NCI-H1105 treated with DMSO at 0.1 percent for 48 hours (cell line): ENCODE results near the gene PAX8.
A peak's percentile ranks its signal among the peaks of the same experiment; 100 is the strongest.

Experiments used
- DNase-seq: peaks from one replicate; lab custom pipeline; 2025; lab: John Stamatoyannopoulos, UW

PAX8 gene

DNA sequence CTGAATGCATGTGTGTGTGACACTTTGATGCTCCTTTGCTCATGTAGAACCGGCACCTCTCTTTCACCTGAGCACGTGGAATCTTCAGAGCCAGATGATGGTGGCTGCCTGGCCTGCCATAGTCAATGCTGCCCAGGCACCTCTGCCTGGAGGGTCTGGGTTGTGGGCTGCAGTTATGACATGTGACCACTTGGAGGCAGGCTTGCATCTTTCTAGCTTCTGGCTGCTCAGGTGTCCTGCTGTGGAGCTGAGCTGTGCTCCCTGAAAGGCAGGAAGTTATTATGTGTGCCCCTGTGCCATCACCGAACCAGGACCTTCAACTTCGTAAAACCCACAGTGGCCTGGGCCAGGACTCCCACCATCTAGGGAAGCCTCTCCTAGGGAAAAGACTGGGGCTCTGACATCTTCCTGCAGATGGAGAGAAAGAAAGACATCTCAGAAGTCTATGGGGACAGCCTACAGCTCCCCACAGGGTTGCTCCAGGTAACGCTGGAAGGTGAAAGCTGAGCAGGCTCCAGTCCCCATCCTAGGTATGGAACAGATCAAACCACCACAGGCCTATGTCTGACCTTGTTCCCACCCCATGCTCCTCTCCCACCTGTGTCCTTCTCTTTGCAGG is 74.7 kb downstream of the PAX8 start:
- DNase-seq = peak; percentile 48

DNA sequence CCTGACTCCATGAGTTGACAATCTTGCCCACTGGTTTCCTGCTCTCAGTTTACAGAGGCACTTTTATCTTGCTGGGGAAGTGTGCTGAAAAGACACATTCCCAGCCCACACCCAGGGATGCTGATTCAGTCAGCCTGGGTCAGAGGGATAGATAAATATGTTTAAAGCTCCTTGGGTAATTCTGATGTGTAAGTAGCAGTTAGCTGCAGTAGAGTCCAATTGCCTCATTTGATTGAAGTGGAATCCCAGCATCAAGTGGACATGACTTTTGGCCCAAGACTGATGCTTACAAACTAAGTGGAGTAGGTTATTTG is 75.5 kb downstream of the PAX8 start:
- no peak for DNase-seq

DNA sequence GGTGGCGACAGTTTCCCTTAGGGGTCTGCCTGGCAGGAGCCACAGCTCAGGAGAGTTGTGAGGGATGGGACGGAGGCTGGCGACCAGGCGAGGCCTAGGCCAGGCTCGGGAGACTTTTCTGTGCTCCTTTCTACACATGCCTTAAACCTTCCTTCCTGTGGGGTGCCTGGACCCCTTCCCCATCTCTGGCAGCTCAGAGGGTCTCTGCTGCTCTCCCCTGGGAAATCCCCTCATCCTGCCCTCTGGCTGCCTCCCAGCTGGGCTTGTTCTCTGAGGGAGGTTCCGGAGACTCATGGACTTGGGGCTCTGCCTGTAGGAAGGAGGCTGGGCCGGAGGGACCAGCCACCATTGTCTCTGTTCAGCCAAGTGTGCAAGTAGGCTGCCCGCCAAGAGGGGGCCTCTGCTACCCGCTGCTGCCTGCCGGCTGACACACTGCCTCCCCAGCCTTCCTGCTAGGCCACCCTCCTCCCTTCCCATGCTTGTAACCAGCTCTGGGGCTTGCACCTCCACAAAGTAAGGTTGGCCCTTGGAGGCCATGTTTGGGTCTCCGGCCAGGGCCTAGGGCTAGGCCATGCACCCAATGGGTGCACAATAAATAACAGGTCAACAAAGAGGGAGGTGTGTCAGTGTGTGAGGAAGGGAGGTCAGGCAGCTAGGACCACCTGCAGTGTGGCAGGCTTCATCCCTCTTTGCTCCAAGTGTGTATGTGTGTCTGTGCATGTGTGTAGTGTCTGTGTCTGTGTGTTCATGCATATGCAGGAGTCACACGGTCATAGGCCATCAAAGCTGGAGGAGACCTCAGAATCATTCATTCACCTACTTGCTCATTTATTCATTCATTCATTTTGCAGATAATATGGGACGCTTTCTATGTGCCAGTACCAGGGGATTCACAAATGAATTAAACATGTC is 76.2 kb downstream of the PAX8 start:
- DNase-seq = no peak

DNA sequence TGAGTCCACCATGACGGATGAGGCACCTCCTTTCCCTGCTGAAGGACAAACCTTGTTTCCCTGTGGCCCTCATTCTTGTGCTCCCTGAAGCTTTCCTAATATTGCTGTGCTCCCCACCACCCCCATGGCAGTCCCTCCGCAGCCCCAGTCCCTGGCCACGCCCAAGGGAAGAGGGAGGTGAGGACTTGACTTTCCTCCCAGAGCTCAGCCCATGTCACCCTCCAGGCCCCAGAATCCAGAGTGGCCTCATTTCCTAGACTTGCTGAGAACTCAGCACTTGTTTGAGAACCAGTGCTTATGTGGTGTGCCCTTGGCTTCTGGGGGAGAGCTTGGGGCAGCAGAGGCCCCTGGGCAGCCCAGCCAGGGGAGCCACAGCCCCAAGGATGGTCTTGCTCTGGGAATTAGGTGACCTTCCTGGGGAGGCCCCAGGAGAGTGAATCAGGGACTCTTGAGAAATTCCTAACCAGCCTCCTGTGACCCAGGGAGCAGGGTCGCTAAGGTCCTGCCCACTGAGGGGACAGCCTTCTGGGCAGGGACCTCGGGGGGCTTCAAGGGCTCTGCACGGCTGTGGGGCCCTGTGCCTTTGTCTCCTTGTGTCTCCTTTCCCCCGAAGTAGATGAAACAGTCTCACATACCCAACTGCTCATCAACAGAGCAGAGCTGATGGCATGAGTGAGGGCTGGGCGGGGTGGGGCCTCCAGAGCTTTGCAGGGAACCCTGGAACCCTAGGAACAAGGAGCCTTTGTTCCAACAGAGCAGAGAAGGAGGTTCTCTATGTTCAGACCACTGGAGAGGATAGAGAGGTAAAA is 77.0 kb downstream of the PAX8 start:
- no peak for DNase-seq

DNA sequence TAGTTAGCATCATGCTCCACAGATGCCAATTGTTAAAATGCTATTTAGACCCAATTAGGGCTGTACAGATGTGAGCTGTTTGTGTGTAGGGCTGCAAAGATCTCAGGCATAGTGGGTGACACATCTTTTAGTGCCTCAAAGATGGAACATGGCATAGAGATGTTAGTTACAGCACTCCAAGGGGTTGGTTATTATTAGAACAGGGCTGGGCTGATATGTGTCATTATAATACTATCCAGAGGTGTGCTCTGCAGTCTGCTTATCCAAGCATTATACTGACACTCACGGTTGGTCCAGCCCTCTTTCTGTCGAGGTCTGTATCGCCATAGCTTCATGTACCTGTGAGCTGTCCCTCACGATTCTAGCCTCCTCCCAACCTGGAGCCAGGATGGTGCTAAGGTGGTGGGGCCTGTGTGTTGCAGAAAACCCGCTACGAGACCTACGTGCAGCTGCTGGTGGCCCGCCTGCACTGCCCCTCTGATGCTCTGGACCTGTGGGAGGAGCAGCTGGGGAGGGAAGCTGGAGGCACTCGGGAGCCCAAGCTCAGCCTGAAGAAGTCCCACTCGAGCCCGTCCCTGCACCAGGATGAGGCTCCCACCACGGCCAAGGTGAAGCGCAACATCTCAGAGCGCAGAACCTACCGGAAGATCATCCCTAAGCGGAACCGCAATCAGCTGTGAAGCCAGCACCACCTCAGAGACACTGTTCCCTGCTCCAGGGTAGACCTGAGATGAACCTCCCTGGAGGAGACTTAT is 77.8 kb downstream of the PAX8 start:
- DNase-seq = no peak

DNA sequence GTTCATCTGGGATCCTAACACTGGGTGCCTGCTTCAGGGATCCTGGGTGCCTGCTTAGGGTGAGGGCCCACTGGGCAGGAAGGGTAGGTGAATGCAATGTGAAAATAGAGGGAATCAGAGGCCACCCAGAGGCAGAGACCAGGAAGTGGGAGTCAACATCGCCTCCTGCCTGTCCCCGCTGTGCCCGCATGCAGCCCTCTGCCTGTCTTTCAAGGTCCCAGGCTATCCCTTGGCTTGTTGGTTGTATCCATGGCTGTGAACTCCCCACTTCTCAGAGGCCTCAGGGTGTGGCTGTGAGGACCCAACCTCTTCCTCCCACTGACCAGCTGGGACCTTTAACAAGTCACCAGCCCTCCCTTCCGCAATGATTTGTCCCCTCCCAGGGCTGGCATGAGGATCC is 78.5 kb downstream of the PAX8 start:
- DNase-seq = no peak

DNA sequence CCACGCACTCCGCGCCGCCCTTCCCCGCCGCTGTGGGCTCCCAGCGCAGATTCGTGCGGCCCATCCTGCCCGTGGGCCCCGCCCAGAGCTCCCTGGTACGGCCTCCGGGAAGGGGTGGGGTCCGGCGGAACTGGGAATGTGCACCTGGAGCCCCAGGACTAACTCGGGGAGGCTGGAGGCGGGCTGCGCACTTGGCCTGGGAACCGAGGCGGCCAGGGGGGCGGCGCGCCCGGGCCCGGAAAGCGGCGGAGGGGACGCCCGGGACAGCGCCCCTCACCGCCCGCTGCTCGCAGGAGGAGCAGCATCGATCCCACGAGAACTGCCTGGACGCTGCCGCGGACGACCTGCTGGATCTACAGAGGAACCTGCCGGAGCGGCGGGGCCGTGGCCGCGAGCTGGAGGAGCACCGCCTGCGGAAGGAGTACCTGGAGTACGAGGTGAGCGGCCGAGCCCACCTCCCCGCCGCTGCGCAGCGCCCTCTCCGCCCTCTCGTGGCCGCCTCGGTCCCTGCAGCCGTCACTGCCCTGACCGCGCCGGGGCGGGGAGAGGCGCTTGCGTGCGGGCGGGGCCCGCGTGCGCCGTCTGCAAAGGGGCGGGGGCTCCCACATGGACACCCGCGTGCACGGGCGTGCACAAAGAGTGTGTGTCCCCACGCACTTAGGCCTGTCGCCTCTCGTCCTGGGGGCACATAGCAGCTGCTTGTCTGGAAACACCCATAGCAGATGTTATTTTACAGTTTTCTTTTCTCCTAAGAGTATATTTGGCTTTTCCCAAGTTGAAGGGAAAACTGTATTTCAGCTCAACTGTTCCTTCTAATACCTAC is 79.7 kb downstream of the PAX8 start:
- peak; percentile 75 for DNase-seq

DNA sequence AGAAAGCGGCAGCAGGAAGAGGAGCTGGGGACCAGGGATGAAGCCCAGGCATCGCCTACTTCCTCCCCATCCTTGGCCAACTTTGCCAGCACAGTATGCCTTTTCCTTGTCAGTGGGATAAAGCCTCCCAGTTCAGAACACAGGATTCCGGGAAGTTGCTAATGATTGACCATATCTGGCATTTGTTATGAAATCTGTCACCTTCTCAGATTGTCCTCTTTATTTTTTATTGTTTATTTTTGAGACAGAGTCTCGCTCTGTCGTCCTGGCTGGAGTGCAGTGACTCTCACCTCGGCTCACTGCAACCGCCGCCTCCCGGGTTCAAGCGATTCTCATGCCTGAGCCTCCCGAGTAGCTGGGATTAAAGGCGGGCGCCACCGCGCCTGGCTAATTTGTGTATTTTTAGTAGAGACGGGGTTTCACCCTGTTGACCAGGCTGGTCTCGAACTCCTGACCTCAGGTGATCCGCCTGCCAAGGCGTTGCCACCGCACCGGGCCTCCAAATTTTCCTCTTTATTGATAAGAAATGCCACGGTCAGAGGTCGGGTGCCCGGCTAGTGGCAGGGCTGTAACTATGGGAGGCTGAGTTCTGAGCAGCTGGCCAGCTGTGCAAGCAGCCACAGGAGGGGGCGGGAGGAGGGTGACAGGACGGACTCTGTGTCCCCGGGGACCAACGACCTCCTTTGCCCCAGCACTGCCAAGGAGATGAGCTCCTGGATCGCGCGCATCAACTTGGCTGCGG is 80.5 kb downstream of the PAX8 start:
- DNase-seq = no peak

DNA sequence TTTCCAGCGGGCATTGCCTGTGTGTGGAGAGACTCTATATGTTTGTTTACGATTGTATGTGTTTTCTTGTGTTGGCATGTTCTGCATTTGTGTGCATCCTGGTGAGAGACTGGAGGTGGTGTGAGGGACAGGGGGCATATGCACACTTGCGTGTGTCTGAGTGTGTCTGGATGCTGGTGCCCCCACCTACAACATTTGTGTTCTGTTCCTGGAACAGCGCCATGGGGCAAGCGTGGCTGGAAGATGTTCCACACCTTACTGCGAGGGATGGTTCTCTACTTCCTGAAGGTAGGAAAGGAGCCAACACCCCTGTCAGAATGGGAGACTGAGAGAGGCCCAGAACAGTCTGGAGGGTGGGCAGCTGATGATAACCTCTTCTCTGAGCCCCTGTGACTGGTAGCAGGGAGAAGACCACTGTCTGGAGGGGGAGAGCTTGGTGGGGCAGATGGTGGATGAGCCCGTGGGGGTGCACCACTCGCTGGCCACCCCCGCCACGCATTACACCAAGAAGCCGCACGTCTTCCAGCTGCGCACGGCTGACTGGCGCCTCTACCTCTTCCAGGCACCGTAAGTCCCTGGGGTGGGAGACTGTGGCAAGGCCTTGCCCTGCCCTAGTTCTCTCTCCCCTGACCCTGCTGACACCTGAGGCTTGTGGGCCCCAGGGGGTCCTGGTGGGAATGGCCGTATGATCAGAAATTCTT is 81.2 kb downstream of the PAX8 start:
- DNase-seq = no peak

DNA sequence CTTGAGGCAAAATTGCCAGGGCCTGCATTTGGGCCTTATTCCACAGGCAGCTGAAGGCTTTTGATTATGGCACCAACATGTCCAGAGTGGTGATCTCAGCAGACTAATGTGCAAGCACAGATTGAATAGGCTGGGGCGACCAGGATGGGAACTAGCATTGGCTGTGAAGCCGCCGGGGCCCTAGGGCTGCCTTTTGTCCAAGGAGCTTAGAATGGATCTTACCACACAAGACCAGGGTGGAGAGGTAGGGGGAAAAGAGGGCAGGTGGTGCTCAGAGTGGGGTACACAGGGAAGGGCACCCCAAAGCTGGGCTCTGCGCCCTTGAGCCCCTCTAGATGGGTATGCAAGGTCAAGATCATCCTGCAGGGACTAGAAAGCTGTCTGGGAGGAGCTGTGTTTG is 81.9 kb downstream of the PAX8 start:
- DNase-seq = no peak

DNA sequence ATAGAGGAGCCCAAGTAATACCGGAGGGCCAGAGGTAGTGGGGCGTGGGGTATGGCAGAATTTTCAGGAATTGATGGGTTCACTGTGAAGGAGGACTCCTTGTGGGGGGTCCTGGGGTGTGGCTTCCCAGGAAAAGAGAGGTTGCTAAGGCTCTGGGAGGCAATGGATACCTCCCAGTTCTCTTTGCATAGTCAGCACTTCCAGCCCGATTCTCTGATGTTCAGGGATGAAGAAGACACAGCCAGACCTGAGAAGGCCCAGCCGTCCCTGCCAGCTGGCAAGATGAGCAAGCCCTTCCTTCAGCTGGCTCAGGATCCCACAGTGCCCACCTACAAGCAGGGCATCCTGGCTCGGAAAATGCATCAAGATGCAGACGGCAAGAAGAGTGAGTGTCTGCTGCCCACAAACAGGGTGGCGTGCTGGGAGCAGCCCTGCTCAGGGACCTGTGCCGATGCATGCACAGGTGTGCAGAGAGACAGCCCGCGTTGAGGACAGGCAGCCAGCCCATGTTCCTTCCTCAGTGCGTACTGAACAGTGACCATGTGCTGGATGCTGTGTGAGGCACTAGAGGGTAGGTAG is 82.7 kb downstream of the PAX8 start:
- no peak for DNase-seq

DNA sequence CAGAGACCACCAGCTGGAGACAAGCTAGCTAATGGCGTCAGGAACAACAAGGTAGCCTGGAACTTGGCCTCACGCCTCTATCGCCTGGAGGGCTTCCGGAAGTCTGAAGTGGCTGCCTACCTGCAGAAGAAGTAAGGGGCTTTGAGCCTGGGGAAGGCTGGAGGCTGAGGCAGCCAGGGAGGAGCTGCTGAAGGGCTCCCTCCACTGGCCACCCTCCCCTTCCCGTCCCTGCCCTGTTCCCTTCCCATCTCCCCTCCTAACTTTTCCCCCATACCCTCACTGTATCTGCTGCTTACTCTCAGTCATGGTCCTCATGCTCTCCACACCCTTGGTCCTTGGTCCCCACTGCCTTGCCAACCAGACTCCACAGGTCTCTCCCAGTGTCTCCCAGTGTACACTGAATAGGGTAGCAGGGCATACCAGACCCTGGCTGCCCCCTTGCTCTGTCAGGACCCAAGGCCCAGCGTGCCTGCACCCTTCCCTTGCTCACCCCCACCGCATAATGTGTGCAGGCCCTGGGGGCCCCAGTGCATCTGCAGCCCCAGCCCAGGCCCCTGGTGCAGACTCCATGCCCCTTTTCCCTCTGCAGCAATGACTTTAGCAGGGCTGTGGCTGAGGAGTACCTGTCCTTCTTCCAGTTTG is 86.1 kb downstream of the PAX8 start:
- no peak for DNase-seq

DNA sequence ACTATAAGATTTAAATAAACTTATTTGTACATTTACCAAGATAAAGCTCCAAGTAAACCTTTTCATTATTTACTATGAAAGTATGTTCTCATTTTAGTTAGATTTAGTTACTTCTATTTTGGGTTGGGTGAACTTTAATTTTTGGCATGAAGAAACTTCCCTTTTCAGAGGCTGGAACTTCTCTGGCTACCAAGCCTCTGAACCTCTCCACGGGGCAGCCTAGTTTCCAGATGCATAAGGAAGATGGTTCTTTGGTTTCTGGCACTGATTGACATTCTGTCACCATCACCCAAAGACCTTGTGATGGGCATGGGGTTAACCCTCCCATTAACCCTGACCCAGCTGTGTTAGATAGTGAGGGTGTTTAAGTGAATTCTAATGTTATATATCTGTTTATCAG is 87.8 kb downstream of the PAX8 start:
- no peak for DNase-seq

DNA sequence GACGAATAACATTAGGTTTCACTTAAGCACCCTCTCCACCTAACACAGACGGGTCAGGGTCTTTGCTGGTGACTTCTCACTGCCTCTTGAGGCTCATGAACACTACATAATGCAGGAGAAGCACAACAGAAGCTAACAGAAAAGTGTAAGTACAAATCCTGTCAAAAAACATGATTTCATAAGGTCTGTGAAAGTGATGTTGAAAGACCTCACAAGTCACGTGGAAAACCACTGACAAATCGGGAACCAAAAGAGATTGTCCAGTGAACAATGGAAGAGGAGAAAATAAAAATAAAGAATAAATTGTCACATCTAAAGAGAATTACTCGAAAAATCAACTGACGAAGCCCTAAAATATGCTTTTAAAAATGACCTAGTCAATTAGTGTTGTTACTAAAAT is 91.0 kb downstream of the PAX8 start:
- DNase-seq = no peak

DNA sequence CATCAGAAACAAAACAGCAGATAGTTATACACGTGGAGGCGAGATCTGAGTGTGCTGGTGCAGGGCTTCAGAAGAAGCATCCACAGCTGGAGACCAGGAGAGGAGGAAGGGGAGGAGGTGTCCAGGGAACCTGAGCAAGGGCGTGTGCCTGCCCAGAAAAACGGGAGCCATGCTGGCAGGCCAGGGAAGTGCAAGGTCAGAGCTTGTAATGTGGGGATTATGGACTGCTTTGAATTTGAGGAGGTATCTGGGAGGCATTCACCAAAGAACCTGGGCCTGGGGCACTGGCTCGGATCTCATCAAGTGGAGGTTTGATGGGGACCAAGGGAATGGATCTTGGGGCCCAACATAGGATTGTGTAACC is 92.3 kb downstream of the PAX8 start:
- no peak for DNase-seq

DNA sequence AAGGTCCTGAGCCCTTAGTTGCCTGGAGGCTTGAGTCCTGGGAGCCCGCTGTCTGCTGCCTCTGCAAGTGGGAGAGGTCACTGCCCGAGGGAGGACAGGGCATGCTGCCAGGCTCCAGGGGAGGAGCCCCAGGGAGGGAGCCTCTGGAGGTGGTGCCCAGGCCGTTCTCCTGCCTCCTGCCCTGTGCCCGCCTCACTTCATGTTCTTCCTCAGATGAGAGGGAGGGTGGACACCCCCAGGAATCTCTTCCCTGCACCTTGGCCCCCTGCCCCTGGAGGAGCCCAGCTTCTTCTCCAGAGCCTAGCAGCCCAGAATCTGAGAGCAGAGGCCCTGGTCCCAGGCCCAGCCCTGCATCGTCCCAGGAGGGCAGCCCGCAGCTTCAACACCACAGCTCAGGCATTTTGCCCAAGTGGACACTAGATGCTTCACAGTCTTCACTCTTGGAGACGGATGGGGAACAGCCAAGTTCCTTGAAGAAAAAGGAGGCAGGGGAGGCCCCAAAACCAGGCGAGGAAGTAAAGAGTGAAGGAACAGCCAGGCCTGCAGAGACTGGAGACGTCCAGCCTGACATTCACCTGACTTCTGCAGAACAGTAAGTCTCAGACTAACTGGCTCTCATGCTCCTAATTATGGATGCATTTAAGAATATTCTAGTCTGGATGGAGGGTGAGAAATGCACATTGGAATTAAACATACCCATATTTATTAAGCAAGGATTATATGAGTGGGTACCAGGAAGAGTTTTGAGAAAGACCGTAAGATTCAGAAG is 92.9 kb downstream of the PAX8 start:
- no peak for DNase-seq

DNA sequence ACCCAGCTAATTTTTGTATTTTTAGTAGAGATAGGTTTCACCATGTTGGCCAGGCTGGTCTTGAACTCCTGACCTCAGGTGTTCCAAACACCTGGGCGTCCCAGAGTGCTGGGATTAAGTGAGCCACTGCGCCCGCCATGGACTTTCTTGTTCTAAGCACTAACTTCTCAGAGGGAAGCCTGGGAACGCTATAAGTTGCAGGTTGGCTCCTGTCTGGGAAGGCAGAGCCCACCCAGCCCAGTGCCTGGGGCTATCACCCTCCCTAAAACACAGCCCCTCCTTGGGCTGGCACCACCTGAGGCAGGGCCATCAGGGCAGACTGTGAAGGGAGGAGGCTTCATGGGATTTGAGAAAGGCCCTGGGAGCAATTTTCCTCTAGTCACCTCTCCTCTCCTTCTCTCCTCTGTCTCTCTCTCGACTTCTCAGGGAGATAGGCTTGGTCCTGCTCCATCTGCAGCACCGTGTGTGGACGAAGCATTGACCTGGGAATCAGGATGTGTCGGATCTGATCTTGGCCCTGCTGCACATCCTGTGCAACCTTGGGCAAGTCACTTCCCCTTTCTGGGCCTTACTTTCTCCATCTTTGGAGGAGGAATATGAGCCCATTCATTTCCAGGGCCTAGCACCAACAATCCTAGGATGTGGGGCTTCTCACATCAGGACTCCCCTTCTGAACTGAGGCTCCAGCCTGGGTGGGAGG is 94.0 kb downstream of the PAX8 start:
- DNase-seq = no peak

DNA sequence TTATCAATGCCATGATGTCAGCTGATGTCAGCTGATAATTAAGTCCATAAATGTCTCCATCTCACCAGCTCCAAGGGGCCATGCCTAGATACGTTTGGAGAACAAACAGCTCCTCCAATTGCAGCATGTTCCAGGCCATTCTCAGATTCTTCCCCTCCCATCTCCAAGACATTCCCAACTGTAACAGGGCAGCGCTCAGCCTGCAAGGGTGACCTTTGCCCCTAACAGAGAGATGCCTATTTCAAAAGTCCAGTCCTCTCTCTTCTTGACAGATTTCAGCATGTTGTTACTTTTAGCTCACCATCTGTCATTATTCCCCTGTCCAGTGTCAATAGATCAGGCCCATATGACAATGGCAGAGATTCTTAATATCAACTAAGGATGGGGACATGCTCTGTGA is 95.0 kb downstream of the PAX8 start:
- no peak for DNase-seq
